Glomerular visceral epithelial cell (primary cell): ENCODE results near the gene TRIP10.
"Not testable (repeated sequence)": the region's sequence is repeated elsewhere in the genome, so short reads cannot be mapped to it uniquely, and the experiment has no call there.

ENCODE experiments used
- DNase-seq: peaks from one replicate; pipeline ENCODE4 v3.0.0-alpha.2; 2016; ENCODE audit errors: extremely low spot score

The TRIP10 gene

GRCh38 chr19:6739390-6739882 is at the start of gene TRIP10:
Gene TRIP10, plus strand, starts transcription at chr19:6739680. Its CDS starts 82 bp downstream, at chr19:6739762.
- DNase-seq, result peak; percentile 88

GRCh38 chr19:6690160-6690885 is 49.2 kb upstream of the TRIP10 start:
- DNase-seq, result no peak

GRCh38 chr19:6691342-6691741 is 48.1 kb upstream of the TRIP10 start:
- no peak for DNase-seq

GRCh38 chr19:6692027-6692426 is 47.5 kb upstream of the TRIP10 start:
- DNase-seq, result no peak

GRCh38 chr19:6693056-6693471 is 46.4 kb upstream of the TRIP10 start:
- no peak for DNase-seq

GRCh38 chr19:6693681-6694080 is 45.8 kb upstream of the TRIP10 start:
- no peak for DNase-seq

- DNase-seq, result no peak
Measured at GRCh38 chr19:6694147-6694815, 45.2 kb upstream of the TRIP10 start.

GRCh38 chr19:6696239-6696820 is 43.1 kb upstream of the TRIP10 start:
- no peak for DNase-seq

- no peak for DNase-seq
Measured at GRCh38 chr19:6697291-6697690, 42.2 kb upstream of the TRIP10 start.

- DNase-seq, result no peak
Measured at GRCh38 chr19:6699935-6700334, 39.5 kb upstream of the TRIP10 start.

- DNase-seq, result no peak
Measured at GRCh38 chr19:6700586-6701316, 38.7 kb upstream of the TRIP10 start.

- DNase-seq, result no peak
Measured at GRCh38 chr19:6705931-6706632, 33.4 kb upstream of the TRIP10 start.

GRCh38 chr19:6706633-6706958 is 32.9 kb upstream of the TRIP10 start:
- DNase-seq, result no peak

GRCh38 chr19:6707011-6707657 is 32.3 kb upstream of the TRIP10 start:
- no peak for DNase-seq

GRCh38 chr19:6707658-6708018 is 31.8 kb upstream of the TRIP10 start:
- no peak for DNase-seq

- DNase-seq, result no peak
Measured at GRCh38 chr19:6708346-6708745, 31.1 kb upstream of the TRIP10 start.

- not testable (repeated sequence) for DNase-seq
Measured at GRCh38 chr19:6708913-6709312, 30.6 kb upstream of the TRIP10 start.

- DNase-seq, result no peak
Measured at GRCh38 chr19:6709549-6709948, 29.9 kb upstream of the TRIP10 start.

- DNase-seq, result no peak
Measured at GRCh38 chr19:6710273-6711077, 29.0 kb upstream of the TRIP10 start.

GRCh38 chr19:6711078-6711361 is 28.5 kb upstream of the TRIP10 start:
- no peak for DNase-seq

GRCh38 chr19:6711605-6712004 is 27.9 kb upstream of the TRIP10 start:
- no peak for DNase-seq
